Measurements from ENCODE around the gene LUZP2.

Gene LUZP2

DNA sequence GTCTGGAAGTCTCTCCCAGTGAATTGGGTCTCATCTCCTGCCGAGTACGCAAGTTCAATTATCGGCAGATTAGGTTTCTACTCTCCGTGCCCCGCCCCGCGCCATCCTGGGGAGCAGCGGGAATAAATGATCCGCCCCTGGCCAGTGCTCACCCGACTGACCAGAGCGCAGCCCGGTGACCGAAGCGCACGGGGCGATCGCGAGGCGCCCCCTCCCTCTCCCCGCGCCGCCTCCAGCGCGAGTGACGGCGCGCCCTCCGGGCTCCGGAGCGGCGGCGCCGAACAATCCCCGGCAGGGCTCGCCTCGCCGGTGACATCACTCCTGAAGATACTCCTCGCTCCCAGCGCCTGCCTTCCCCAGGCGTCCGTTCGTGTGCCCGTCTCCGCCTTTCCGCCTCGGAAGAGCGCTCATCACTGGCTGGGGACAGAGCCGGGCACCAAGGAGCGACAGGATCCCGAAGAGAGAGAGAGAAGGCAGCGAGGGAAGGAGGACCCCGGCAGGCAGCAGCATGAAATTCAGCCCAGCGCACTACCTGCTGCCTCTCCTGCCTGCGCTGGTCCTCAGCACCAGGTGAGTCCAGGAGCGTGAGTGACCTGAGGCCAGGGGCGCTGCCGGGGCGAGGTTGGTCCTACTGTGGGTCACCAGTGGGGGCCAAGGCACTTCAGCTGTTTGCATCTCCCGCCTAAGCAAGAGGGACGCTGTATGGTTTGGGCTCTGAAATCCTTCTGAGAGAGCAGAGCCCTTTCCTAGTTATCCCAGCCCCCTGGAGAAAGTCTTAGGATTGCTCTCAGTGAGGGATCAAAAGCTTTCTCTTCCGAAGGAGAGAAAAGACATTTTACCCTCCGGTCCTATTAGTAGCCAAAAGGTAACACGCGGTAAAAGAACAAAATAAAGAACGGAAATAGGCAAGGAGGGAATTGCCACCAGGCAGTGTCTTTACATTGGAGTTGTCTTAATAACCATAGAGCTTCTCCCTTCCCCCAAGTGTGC lies at the start of gene LUZP2:
Gene LUZP2, plus strand, starts transcription at position 318 of the 990 bp plus-strand sequence.
- DNase-seq = no peak

- DNase-seq = no peak
These were observed 43.6 kb upstream of the LUZP2 start for GRCh38 chr11:24453129-24453718.

GRCh38 chr11:24457985-24458384 lies 38.9 kb upstream of the LUZP2 start:
- DNase-seq = no peak

GRCh38 chr11:24470431-24470830 lies 26.4 kb upstream of the LUZP2 start:
- DNase-seq = no peak

DNA sequence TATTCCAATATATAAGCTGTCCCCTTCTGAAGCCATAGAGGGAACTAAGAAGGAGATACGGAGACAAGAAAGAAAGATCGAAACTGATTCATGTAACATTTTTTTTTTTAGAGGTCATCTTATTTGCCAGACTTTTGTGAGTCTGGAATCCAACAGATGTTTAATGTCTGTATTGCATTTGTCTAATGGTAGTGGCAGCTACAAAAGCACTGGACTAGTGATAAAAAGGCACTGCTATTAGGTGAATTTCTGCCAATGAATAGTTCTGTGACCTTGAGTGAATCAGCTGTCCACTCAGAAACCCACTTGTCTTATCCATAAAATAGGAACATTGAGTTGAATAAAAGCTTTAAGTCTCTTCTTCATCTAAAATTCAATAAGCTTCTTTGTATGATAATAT lies 25.8 kb upstream of the LUZP2 start:
- DNase-seq = no peak

DNA sequence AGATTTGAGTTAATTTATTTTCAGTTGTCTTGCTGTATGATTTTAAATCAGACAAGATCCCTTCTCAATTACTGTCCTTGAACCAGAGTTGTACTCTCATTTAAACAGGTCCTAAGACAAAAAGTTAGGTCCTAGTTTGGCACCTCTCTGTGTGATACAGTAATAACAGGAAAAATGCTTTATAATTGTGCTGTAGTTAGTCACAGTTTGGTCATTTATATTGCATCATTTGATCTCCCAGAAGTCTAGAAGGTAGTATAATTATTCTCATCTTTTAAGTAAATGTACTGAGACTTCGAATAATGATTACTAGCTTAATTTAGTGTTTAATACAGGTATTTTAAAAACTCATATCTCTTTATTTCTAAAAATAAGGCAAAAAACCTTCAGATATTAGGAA lies 18.1 kb upstream of the LUZP2 start:
- DNase-seq = no peak

GRCh38 chr11:24489477-24489876 lies 7.4 kb upstream of the LUZP2 start:
- DNase-seq = no peak

DNA sequence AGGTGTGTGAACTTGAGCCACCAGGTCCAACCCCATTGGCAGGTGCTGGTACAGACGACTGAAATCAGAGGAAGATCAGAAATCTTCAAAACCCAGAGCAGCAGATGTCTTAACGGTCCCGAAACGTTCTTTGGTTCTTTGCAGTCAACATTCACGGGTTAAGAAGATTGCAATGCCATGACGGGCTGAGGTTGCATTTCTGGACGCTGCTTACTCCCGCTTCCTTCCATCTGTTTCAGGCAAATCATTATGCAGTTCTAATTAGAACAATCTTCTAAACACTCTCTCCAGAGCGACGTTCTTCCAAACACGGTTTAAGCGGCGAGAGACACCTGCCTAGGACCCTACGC lies 492 bp upstream of the LUZP2 start:
- DNase-seq = no peak

DNA sequence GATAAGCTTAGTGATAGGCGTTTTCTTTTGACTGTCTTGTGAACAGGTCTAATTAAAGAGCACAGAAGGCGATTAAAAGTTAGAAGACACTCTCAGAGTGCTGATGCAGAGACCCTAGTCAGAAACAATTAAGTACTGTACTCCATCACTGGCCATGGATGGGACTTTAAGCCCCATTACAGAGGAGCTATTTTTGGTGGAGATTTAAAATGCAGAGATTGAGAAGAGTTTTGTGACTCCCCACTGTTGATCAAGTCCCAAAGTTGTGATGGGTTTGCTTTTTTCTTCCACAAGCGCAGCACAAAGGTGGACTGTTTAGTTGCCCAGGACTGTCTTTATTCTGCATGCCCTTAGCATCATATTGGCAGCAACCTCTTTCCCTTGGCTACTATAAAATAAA lies 978 bp downstream of the LUZP2 start:
- no peak for DNase-seq

DNA sequence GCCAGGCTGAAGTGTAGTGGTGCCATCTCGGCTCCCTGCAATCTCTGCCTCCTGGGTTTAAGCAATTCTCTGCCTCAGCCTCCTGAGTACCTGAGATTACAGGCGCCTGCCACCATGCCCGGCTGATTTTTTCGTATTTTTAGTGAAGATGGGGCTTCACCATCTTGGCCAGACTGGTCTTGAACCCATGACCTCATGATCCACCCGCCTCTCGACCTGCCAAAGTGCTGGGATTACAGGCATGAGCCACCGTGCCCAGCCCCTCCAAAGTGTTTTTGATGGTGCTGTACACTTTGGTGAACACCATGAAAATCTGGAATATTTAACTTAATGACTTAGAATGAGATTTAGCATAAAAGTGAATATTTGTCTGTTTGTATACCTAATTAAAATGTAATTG lies 5.6 kb downstream of the LUZP2 start:
- no peak for DNase-seq

- DNase-seq = no peak
These were observed 12.3 kb downstream of the LUZP2 start for GRCh38 chr11:24509114-24509513.

DNA sequence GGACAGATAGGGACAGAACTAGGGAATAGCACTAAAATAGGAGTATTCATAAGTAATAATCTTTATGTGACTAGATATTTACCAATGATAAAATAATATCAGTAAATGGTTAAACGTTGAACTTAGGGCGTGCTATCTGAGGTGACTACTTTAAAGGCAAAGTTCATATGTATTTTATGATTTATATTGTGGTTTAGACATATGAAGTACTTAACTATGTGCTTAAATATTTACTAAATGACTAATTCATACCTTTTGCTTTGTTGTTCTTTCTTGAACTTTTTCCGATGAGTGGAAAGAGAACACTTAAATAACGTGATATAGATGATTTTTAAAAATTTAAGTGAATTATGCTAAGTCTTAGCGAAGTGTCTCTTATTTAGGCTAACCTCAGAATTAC lies 14.7 kb downstream of the LUZP2 start:
- no peak for DNase-seq

- DNase-seq = no peak
These were observed 16.8 kb downstream of the LUZP2 start for GRCh38 chr11:24513479-24514218.

GRCh38 chr11:24514219-24514594 lies 17.4 kb downstream of the LUZP2 start:
- DNase-seq = no peak

DNA sequence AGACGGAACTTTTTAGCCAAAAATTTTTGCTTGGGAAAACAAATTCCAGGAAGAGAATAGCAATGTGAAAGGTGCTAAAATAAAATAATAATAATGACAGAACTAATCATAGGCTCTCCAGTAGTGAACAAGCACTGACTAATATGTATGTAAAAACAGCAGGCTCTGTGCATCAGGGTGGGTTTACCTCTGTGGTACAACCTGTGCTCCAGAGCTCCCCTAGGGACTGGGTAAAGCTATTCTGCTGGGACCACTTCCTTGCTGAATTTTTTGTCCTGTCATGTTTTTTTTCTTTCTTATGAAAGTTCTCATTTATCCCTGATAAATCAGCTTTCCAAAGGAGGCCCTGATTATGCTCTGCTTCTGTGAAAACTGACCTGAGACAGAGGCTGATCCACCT lies 18.8 kb downstream of the LUZP2 start:
- no peak for DNase-seq

- no peak for DNase-seq
These were observed 19.8 kb downstream of the LUZP2 start for GRCh38 chr11:24516638-24517037.

DNA sequence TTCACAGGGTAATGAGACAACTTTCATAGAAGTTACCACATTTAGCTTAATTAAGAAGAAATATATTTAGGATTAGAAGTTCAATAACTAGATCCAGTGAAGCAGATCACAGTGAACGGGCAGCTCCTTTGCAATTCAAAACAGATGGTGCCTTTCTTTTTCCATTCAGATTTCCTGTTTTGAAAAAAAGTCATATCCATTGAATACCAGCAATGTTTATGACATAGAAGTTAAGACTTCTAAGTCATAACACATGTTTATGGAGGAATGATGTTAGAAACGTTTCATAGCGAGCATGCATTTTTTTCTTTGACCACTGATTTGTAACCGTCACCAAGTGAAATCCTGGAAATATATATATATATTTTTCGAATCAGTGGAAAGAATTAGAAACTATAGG lies 24.7 kb downstream of the LUZP2 start:
- DNase-seq = no peak

- DNase-seq = no peak
These were observed 27.3 kb downstream of the LUZP2 start for GRCh38 chr11:24524156-24524555.

GRCh38 chr11:24531528-24531927 lies 34.7 kb downstream of the LUZP2 start:
- no peak for DNase-seq

DNA sequence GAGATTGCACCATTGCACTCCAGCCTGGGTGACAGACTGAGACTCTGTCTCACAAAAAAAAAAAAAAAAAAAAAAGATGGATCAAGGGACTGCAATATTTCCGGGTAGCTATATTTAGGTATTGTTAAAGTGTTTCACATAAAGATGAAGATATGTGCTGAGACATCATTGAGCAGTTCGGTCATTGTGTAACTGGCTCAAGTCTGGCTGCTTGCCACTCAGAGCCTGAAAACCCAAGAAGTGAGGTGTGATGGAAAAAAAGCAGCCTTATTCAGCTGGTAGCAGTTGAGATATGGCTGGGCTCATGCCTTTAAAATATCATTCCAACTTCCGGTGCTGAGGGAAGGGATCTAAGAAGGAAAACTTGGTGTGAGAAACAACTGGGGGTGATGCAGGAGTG lies 46.9 kb downstream of the LUZP2 start:
- no peak for DNase-seq

DNA sequence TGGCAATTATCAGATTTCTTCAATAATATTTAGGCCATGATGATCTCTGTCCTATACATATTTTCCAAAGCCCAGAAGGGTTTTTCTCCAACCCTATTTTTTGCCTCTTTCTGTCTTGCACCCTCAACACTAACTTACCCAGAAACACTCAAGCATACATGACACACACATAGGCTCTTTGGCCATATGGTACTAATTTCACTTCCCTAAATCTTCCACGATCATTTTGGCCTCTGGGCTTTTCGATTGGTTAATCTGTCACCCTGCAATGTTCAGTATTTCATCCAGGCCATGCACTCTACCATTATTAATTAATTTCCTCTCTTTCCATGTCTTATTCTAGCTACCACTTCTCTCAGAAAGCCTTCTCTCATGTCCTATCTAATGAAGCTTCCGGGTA lies 59.8 kb downstream of the LUZP2 start:
- DNase-seq = no peak

- no peak for DNase-seq
These were observed 62.5 kb downstream of the LUZP2 start for GRCh38 chr11:24559315-24559714.

GRCh38 chr11:24560324-24560723 lies 63.5 kb downstream of the LUZP2 start:
- no peak for DNase-seq

GRCh38 chr11:24567380-24567779 lies 70.5 kb downstream of the LUZP2 start:
- no peak for DNase-seq

All from cerebellar nuclear complex (tissue), 1 donor.